Esophagus muscularis mucosa (tissue), 4 donors: ENCODE results near the gene ADGRF3. TPM values are rescaled to one million over a fixed set of nuclear protein-coding genes. Genes with fewer than 3 reads are reported as not detected.
"Not testable (repeated sequence)": the region's sequence is repeated elsewhere in the genome, so short reads cannot be mapped to it uniquely, and the experiment has no call there.

ENCODE experiments used
- DNase-seq: peaks from one replicate; pipeline ENCODE4 v3.0.0-alpha.2; 2017; ENCODE audit errors: extremely low spot score
- H3K27ac ChIP-seq, 4 donors: fragments of 200-600 bp; sonication (generic); replicated peaks in 1 of 4; 1 replicate in 3 of 4; 2 replicates in 1 of 4; pipeline ENCODE4 v1.5.1; 2016 to 2019; ENCODE audit warnings: mild to moderate bottlenecking in 1 of 4
- H3K27me3 ChIP-seq, 4 donors: fragments of 200-600 bp; sonication (generic); one replicate each; pipeline versions ENCODE4 v1.5.1 to v1.6.0; 2016 to 2019
- H3K36me3 ChIP-seq, 4 donors: fragments of 200-600 bp; sonication (generic); one replicate each; pipeline ENCODE4 v1.5.1; 2016 to 2019
- H3K4me1 ChIP-seq, 4 donors: fragments of 200-600 bp; sonication (generic); one replicate each; pipeline ENCODE4 v1.5.1; 2016 to 2019
- H3K4me3 ChIP-seq, 4 donors: fragments of 200-600 bp; sonication (generic); 1 replicate in 2 of 4; 2 replicates in 2 of 4; pipeline ENCODE4 v1.5.1; 2016 to 2019; ENCODE audit warnings: mild to moderate bottlenecking in 4 of 4, moderate library complexity in 1 of 4
- H3K9me3 ChIP-seq, 4 donors: fragments of 200-600 bp; sonication (generic); 1 replicate in 3 of 4; 2 replicates in 1 of 4; pipeline ENCODE4 v1.5.1; 2016 to 2019
- CTCF ChIP-seq, 3 experiments: fragments of 200-600 bp in 2 of 3; fragments of 450-650 bp in 1 of 3; sonication (generic) in 2 of 3; IDR thresholded peaks; one replicate each; pipeline ENCODE4 v1.5.1; 2017 to 2019; ENCODE audit warnings: antibody characterized with exemption in 3 of 3, mild to moderate bottlenecking in 2 of 3, moderate library complexity in 1 of 3
- EP300 ChIP-seq: sonication (generic); formaldehyde crosslinking; IDR thresholded peaks from one replicate; pipeline ENCODE4 v1.6.1; 2017; ENCODE audit warnings: antibody characterized with exemption
- POLR2A ChIP-seq: fragments of 450-650 bp; IDR thresholded peaks from one replicate; pipeline ENCODE4 v1.6.1; 2017; ENCODE audit warnings: antibody characterized with exemption, moderate library complexity, mild to moderate bottlenecking, low read depth
- POLR2AphosphoS5 ChIP-seq, 2 donors: sonication (generic); formaldehyde crosslinking; IDR thresholded peaks; one replicate each; pipeline ENCODE4 v1.6.1; 2017; ENCODE audit warnings: antibody characterized with exemption in 2 of 2
- WGBS: methylation state at CpG from one replicate; pipeline ENCODE4 v1.1.5; 2018; 5-methylcytosine and 5-hydroxymethylcytosine counted together
- intact Hi-C: fragments of 100-400 bp; cut with DNase I; formaldehyde crosslinking; loops from one replicate; pipeline ENCODE4 v1.15.1; 2023
- total RNA-seq, 4 donors: library from RNA; depleted of rRNA; stranded (reverse); fragments of >200 nt; gene quantifications; one replicate each; pipeline versions ENCODE4 v1.1.0 to v1.2.1, GENCODE V29; 2016

The ADGRF3 gene
- total RNA-seq, 4 donors from 2014 or later = not detected

GRCh38 chr2:26314243-26314642 is 32.3 kb downstream of the ADGRF3 start:
- peaks cover 0 to 5% (median 0%) of the 10 kb centered on the region in 4 donors for H3K27me3 ChIP-seq
- DNase-seq = no peak
- no peaks in the 10 kb centered on the region for H3K36me3 ChIP-seq
- no peak overlapping the region for H3K27ac ChIP-seq
- WGBS = 72% methylated on average over 6 of the region's 8 CpGs
- H3K4me1 ChIP-seq = no peaks in the 10 kb centered on the region
- intact Hi-C loops = no loop called here
- no peak overlapping the region for H3K4me3 ChIP-seq
- H3K9me3 ChIP-seq = no peaks in the 10 kb centered on the region
- no peak for TF ChIP-seq POLR2A
- no peak for TF ChIP-seq EP300
- TF ChIP-seq POLR2AphosphoS5 (IDR thresholded peaks at IDR 0.05) = no peak
- TF ChIP-seq CTCF (IDR thresholded peaks at IDR 0.05) = no peak

- H3K27me3 ChIP-seq = no peaks in the 10 kb centered on the region
- WGBS = 86% methylated on average over 12 of the region's 12 CpGs
- H3K4me1 ChIP-seq = no peaks in the 10 kb centered on the region
- no peaks in the 10 kb centered on the region for H3K9me3 ChIP-seq
- TF ChIP-seq POLR2A (no peak), EP300 (no peak), POLR2AphosphoS5 (IDR thresholded peaks at IDR 0.05) (no peak), CTCF (IDR thresholded peaks at IDR 0.05) (no peak)
- intact Hi-C loops = no loop called here
- H3K36me3 ChIP-seq = no peaks in the 10 kb centered on the region
- no peak overlapping the region for H3K4me3 ChIP-seq
- H3K27ac ChIP-seq = no peak overlapping the region
- no peak for DNase-seq
Observed at GRCh38 chr2:26313446-26313845, 33.1 kb downstream of the ADGRF3 start.

GRCh38 chr2:26312471-26312870 is 34.1 kb downstream of the ADGRF3 start:
- WGBS = 89% methylated on average over 9 of the region's 9 CpGs
- no peaks in the 10 kb centered on the region for H3K36me3 ChIP-seq
- intact Hi-C loops = no loop called here
- DNase-seq = no peak
- H3K27ac ChIP-seq = no peak overlapping the region
- TF ChIP-seq EP300 = no peak
- TF ChIP-seq CTCF (IDR thresholded peaks at IDR 0.05) = no peak
- TF ChIP-seq POLR2A = no peak
- TF ChIP-seq POLR2AphosphoS5 (IDR thresholded peaks at IDR 0.05) = no peak
- H3K9me3 ChIP-seq = no peaks in the 10 kb centered on the region
- H3K27me3 ChIP-seq = no peaks in the 10 kb centered on the region
- no peak overlapping the region for H3K4me3 ChIP-seq
- H3K4me1 ChIP-seq = no peaks in the 10 kb centered on the region

GRCh38 chr2:26309921-26310320 is 36.7 kb downstream of the ADGRF3 start:
- TF ChIP-seq EP300 = no peak
- no peak for TF ChIP-seq POLR2AphosphoS5 (IDR thresholded peaks at IDR 0.05)
- no peak for TF ChIP-seq POLR2A
- TF ChIP-seq CTCF (IDR thresholded peaks at IDR 0.05) = no peak
- no peak overlapping the region for H3K27ac ChIP-seq
- WGBS = 89% methylated on average over 10 of the region's 10 CpGs
- no peaks in the 10 kb centered on the region for H3K36me3 ChIP-seq
- no peak for DNase-seq
- H3K4me3 ChIP-seq = no peak overlapping the region
- no peaks in the 10 kb centered on the region for H3K4me1 ChIP-seq
- no peaks in the 10 kb centered on the region for H3K9me3 ChIP-seq
- H3K27me3 ChIP-seq = no peaks in the 10 kb centered on the region
- intact Hi-C loops = no loop called here

- WGBS = 92% methylated on average over 6 of the region's 6 CpGs
- no peaks in the 10 kb centered on the region for H3K9me3 ChIP-seq
Observed at GRCh38 chr2:26305540-26305939, 41.0 kb downstream of the ADGRF3 start.

GRCh38 chr2:26305094-26305493 is 41.5 kb downstream of the ADGRF3 start:
- DNase-seq = not testable (repeated sequence)

More at GRCh38 chr2:26305540-26305939, 41.0 kb downstream of the ADGRF3 start:
- no peak for TF ChIP-seq POLR2AphosphoS5 (IDR thresholded peaks at IDR 0.05)
- TF ChIP-seq EP300 = no peak
- TF ChIP-seq POLR2A = no peak
- Histone ChIP-seq H3K4me3 (no peak overlapping the region), H3K27ac (no peak overlapping the region), H3K4me1 (peaks cover 2 to 6% (median 4%) of the 10 kb centered on the region in 4 donors), H3K36me3 (no peaks in the 10 kb centered on the region), H3K27me3 (no peaks in the 10 kb centered on the region)
- intact Hi-C loops = no loop called here
- DNase-seq = no peak

More at GRCh38 chr2:26305094-26305493, 41.5 kb downstream of the ADGRF3 start:
- intact Hi-C loops, H3K27ac ChIP-seq, H3K4me3 ChIP-seq, H3K9me3 ChIP-seq, H3K27me3 ChIP-seq, H3K36me3 ChIP-seq: not testable (repeated sequence)
- 83% methylated on average over 7 of the region's 7 CpGs for WGBS
- H3K4me1 ChIP-seq = peaks cover 6 to 11% (median 9%) of the 10 kb centered on the region in 4 donors
